HuH-7 (cell line): Measurements from ENCODE around the gene IARS2.
"Not testable (repeated sequence)": the region's sequence is repeated elsewhere in the genome, so short reads cannot be mapped to it uniquely, and the experiment has no call there.

Source experiments
- DNase-seq: peaks from one replicate; pipeline ENCODE4 v3.0.0; 2011; ENCODE audit warnings: low spot score

IARS2 gene

DNA sequence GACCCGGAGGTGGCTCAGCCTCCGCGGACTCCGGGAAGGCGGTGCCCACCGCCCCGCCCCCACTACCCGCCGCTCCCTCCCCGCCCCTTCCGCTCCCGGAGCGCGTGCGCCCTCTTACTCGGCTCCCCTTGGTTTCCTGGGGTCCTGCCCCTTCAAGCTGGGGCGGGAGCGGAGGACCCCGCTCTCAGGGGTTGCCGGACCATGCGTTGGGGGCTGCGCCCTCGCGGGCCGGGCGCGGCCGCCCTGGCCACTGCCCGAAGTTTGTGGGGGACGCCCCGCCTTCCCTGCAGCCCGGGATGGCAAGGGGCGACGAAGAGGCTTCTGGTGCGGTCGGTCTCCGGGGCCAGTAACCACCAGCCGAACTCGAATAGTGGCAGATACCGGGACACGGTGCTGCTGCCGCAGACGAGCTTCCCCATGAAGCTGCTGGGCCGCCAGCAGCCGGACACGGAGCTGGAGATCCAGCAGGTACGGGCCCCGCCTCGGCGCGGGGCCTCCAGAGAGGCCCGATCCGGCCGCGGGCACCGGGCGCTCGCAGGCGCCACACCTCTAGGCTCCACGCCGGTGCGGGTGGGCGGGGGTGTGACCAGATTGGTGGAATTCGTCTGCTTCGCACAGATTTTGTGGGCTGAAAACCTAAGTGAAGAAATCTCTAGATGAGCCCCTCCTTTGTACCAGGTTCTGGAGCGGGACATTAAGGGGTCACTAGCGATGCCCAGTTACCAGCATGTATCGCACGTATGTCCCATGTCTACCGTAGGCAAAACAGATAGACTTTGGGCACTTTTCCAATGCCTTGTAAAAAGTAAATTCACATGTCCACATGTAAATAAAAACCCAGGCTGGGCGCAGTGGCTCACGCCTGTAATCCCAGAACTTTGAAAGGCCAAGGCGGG is at the start of gene IARS2:
Gene IARS2 (plus strand): TSS at position 117 of the 896 bp plus-strand sequence. CDS start 85 bp downstream, at position 202.
- DNase-seq: peak; percentile 93

DNA sequence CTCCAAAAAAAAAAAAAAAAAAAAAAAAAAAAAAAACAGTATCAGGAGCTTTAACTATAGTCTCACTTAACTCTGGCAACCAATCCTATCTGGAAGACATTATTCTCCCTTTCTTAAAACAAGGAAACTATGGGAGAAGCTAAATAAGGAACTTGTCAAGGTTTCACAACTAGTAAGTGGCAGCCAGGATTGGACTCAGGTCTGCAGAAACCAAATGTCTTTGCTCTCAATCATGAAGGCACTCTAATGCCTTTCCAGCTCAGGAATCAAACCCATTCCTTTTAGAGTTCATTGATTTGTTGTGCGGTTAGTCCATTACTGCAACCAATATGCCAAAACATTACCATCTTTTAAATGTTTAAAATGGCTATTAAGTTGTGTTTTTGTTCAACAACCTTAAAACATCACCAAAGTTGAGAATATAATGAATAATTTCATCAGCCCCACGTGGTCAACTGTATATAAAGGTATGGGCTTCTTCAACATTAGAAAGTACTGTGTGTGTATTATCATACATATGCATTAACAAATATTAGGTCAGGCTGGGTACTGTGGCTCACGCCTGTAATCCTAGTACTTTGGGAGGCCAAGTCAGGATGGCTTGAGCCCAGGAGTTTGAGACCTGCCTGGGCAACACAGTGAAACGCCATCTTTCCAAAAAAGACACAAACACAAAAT is 49.1 kb upstream of the IARS2 start:
- no peak for DNase-seq

DNA sequence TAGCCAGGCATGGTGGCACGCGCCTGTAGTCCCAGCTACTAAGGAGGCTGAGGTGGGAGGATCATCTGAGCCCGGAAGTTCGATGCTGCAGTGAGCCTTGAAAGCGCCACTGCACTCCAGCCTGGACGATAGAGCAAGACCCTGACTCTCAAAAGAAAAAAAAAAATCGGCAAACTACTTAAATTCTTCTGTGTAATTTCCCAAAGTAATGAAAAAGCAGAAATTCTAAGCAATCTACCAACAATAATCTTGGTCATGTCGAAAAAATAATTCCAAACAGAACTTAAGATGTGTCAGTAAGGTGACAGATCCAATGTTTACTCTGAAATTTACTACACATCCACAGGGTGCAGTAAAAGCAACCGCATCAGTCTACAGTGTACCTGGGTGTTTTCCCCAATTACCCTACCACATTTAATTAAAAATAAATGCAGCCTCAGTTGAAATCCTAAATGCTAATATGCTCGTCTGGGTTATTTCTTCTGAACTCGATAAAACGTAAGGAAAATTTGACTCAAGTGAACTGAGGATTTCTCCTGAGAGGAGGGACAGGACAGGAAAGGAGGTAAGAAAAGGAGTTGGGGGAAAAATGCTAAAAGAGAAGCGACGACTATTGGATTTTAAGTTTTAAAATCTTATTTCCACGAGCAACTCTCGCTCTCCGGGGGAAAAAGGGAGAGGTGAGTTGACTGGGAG is 48.4 kb upstream of the IARS2 start:
- peak; percentile 50 for DNase-seq

DNA sequence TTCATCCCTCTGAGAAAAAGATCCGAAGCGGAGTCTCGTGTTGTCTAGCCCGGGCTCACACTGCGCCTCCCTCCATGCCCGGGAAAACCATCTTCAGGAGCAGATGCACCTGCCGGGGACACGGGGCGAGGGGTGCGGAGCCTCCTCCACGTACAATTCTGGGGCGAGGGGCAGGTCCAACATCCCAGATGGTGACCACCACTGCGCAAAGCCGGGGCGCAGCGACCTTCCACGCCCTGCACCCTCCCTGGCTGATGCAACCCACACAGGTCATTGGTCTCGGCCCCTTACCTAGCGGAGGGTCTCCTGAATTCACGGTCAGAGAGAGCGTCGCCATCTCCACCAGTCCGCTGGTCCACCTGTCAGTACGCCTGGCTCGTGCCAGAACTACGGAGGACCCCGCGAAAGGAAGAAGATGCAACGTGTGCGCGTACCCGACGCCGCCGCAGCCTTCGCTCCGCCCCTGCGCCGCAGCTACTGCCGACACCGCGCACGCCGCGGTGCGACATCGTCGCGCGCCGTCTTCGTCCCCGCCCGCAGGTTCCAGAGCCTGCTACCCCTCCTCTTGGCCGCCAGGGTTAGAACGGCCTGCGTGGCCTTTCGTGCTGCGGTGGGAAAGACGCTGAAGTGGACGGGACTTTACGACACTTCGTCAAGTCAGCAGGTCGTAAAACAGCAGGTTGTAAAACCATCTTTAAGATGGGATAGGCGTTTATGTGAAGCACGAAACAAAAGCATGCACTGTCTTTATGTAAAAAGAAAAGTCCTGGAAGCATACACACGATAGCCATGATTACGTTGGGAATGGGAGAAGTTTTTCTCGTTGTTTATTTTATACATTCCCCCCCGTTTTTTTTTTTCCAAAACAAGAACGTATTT is 47.6 kb upstream of the IARS2 start, which contains the start of gene EPRS1:
Gene EPRS1 (minus strand): TSS at position 454 of the 879 bp plus-strand sequence. CDS start 117 bp downstream, at position 337.
- DNase-seq: peak; percentile 92

DNA sequence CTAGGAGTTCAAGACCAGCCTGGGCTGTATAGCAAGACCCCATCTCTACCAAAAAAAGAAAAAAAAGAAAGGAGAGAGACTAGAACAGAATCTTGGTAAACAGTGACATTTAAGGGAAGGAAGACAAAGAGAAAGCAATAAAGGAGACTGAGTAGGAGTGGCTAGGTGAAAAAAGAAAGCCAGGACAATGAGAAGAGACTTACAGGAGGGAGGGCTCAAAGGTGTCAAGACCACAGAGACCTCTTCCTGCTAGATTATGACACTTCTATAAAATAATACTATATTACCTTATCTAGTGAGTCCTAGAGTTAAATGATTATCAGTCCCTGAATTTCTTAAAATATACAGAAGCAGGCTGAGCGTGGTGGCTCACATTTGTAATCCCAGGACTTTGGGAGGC is 37.6 kb upstream of the IARS2 start:
- no peak for DNase-seq

GRCh38 chr1:220060876-220061275 is 33.1 kb upstream of the IARS2 start:
- DNase-seq: no peak

GRCh38 chr1:220062629-220063028 is 31.3 kb upstream of the IARS2 start:
- no peak for DNase-seq

DNA sequence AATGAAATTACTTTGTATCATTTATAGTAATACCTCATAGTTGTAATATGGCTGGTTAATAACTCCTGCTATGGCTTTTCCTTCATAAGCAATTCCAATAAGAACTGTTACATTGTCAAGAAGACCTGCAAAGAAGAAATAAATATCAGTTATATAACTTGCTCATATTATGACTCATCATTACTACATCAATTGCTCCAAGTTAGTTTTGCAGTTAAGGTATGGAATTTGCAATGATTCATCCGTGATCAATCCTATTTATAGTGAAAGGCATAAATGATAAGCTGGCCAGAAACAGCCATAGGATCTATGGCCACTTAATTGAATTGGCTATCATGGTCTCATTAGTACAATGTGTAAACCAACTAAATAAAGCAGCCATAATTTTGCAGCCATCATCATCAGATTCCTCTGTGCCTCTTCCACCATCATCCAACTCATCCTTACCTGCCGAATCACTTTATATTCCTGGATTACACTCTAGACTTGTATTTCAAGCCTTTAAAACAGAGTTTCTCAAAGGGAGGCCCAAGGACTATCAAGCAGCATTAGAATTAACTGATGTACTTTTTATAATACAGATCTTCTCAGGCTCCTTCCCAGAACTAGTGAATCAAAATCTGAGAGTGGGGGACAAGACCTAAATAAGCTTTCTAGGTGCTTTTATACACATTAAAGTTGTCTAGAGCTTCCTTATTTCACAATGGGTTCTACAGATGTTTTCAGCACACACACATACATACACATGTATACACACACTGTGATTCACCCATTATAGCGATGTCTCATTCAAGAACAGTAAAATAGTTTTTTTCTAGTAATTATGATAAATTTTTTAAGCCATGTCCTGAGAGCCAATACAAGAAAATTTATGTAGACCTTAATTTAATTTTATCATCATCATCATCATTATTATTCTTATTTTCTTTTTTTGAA is 26.4 kb upstream of the IARS2 start:
- DNase-seq: no peak

GRCh38 chr1:220076861-220077762 is 16.8 kb upstream of the IARS2 start:
- DNase-seq: no peak

- no peak for DNase-seq
Observed at GRCh38 chr1:220077887-220078286, 16.0 kb upstream of the IARS2 start.

- no peak for DNase-seq
Observed at GRCh38 chr1:220084460-220084859, 9.5 kb upstream of the IARS2 start.

GRCh38 chr1:220086261-220086686 is 7.7 kb upstream of the IARS2 start:
- DNase-seq: not testable (repeated sequence)

DNA sequence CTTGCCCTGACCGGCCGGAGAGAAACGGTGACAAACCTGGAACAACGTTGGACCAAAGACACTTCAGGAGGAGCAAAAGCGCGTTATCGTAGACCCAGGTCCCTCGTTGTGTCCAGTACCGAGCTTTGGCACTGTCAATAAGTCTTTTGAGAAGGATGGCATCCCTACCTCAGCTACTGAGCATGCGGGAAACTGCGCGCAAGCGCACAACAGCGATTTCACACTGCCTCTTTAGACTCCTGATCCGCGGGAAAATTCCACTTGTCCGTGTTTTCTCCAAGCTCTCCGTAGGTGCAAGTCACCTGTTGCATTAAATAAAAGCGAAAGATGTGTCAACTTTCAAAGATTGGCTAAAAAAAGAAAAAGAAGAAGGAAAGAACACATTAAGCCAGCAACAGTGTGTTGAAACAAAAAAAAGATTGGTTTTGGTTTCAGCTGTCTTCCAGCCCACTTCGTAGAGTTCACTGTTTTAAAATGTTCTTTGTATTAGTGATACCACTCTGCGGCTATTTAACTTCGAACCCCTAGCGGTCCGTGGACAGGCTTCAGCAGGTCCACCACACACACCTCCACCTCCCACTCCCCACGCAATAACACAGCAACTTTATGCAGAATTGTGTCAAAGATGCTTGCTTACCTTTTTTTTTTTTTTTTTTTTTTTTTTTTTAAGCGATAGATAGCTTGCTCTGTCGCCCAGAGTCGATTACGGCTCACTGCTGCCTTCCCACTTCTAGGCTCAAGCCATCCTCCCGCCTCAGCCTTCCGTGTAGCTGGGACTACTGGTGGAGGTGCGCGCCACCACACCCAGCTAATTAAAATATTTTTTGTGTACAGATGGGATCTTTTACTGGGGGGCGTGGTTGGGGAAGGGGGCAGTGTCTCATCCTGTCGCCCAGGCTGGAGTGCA is 4.0 kb upstream of the IARS2 start, which contains the start of gene BPNT1:
Gene BPNT1 (minus strand): TSS at position 139 of the 907 bp plus-strand sequence. CDS start 9,942 bp downstream, outside the sequence.
- DNase-seq: peak; percentile 92

GRCh38 chr1:220092694-220093093 is 1.2 kb upstream of the IARS2 start:
- no peak for DNase-seq

DNA sequence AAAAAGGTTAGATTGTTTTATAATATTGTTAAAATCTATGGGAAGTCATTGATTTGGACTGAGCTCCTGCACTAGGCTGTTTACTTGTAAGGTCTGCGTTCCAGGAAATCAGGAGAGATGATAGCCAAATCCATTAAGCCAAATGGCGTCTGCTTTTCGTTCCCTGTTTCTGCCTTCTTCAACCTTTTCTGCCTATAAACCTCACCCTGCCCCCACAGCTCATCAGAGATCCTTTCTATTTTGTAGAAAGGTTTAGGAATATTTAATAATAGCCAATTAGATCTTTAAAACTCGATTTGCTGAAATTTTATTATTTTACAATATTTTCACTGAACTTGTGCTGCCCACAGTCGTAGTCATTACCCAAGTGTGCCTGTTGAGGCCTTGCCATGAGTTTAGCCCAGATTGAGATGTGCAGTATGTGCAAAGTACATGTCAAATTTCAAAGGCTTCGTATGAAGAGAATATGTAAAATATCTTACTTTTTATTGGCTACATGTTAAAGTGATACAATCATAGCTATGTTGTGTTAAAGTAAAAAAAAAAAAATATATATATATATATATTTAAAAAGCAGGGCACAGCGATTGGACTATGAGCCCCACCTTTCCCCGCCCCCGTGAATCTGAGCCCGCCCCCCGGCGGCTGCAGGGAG is 444 bp upstream of the IARS2 start:
- DNase-seq: peak; percentile 43

- DNase-seq: no peak
Observed at GRCh38 chr1:220099826-220100225, 5.9 kb downstream of the IARS2 start.

DNA sequence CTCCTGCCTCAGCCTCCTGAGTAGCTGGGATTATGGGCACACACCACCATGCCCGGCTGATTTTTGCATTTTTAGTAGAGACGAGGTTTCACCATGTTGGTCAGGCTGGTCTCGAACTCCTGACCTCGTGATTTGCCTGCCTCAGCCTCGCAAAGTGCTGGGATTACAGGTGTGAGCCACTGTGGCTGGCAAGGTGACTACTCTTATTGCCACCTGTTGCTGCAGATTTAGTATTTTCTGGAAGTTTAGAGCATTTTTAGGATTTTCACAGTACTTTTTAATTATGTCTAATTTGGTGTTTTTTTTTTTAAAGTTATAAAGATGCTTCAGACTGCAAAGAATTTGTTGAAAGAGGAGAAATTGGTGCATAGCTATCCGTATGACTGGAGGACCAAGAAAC is 16.5 kb downstream of the IARS2 start:
- DNase-seq: not testable (repeated sequence)
